ENCODE results near the gene FAM204A.

Gene FAM204A

GRCh38 chr10:118341791-118342637 lies at the start of gene FAM204A:
FAM204A (minus strand) TSS chr10:118342324; CDS start chr10:118336415, 5,909 bp downstream.
- peak; percentile 95 for DNase-seq

- no peak for DNase-seq
Measured at GRCh38 chr10:118383699-118384098, 41.6 kb upstream of the FAM204A start.

- no peak for DNase-seq
Measured at GRCh38 chr10:118383063-118383689, 41.1 kb upstream of the FAM204A start.

GRCh38 chr10:118374404-118374803 lies 32.3 kb upstream of the FAM204A start:
- no peak for DNase-seq

- no peak for DNase-seq
Measured at GRCh38 chr10:118373786-118374185, 31.7 kb upstream of the FAM204A start.

- DNase-seq: no peak
Measured at GRCh38 chr10:118370499-118370898, 28.4 kb upstream of the FAM204A start.

- no peak for DNase-seq
Measured at GRCh38 chr10:118369641-118370205, 27.6 kb upstream of the FAM204A start.

GRCh38 chr10:118365702-118366101 lies 23.6 kb upstream of the FAM204A start:
- DNase-seq: no peak

GRCh38 chr10:118362103-118362502 lies 20.0 kb upstream of the FAM204A start:
- DNase-seq: no peak

- DNase-seq: no peak
Measured at GRCh38 chr10:118358327-118358726, 16.2 kb upstream of the FAM204A start.

GRCh38 chr10:118357841-118358240 lies 15.7 kb upstream of the FAM204A start:
- DNase-seq: no peak

GRCh38 chr10:118356628-118357027 lies 14.5 kb upstream of the FAM204A start:
- DNase-seq: no peak

GRCh38 chr10:118355234-118355633 lies 13.1 kb upstream of the FAM204A start:
- no peak for DNase-seq

GRCh38 chr10:118349235-118349634 lies 7.1 kb upstream of the FAM204A start:
- DNase-seq: no peak

GRCh38 chr10:118343549-118343948 lies 1.4 kb upstream of the FAM204A start:
- no peak for DNase-seq

GRCh38 chr10:118343115-118343514 lies 991 bp upstream of the FAM204A start:
- no peak for DNase-seq

GRCh38 chr10:118342638-118343020 lies 505 bp upstream of the FAM204A start:
- DNase-seq: no peak

- DNase-seq: no peak
Measured at GRCh38 chr10:118340486-118340885, 1.6 kb downstream of the FAM204A start.

- no peak for DNase-seq
Measured at GRCh38 chr10:118339111-118339510, 3.0 kb downstream of the FAM204A start.

GRCh38 chr10:118337356-118337755 lies 4.8 kb downstream of the FAM204A start:
- no peak for DNase-seq

GRCh38 chr10:118333871-118334270 lies 8.3 kb downstream of the FAM204A start:
- no peak for DNase-seq

GRCh38 chr10:118332948-118333710 lies 9.0 kb downstream of the FAM204A start:
- no peak for DNase-seq

- no peak for DNase-seq
Measured at GRCh38 chr10:118332236-118332635, 9.9 kb downstream of the FAM204A start.

Data from activated CD4-positive, alpha-beta T cell treated with anti-CD3 and anti-CD28 coated beads for 48 hours (primary cell).